ENCODE measurements around the gene PTPRA.

The PTPRA gene

GRCh38 chr20:2946988-2947961 lies 74.0 kb downstream of the PTPRA start:
- no peak for DNase-seq

GRCh38 chr20:2948968-2949367 lies 75.7 kb downstream of the PTPRA start:
- no peak for DNase-seq

- DNase-seq = no peak
Measured at GRCh38 chr20:2952766-2953165, 79.5 kb downstream of the PTPRA start.

- no peak for DNase-seq
Measured at GRCh38 chr20:2955257-2955970, 82.1 kb downstream of the PTPRA start.

GRCh38 chr20:2956480-2956879 lies 83.2 kb downstream of the PTPRA start:
- no peak for DNase-seq

GRCh38 chr20:2967841-2968240 lies 94.6 kb downstream of the PTPRA start:
- no peak for DNase-seq

GRCh38 chr20:2972126-2972525 lies 98.8 kb downstream of the PTPRA start:
- no peak for DNase-seq

GRCh38 chr20:2973574-2973973 lies 100.3 kb downstream of the PTPRA start:
- no peak for DNase-seq

GRCh38 chr20:2978519-2978918 lies 105.2 kb downstream of the PTPRA start:
- no peak for DNase-seq

GRCh38 chr20:2981646-2982045 lies 108.4 kb downstream of the PTPRA start:
- DNase-seq = no peak

GRCh38 chr20:2983508-2983907 lies 110.2 kb downstream of the PTPRA start:
- no peak for DNase-seq

GRCh38 chr20:2984028-2984501 lies 110.8 kb downstream of the PTPRA start:
- no peak for DNase-seq

GRCh38 chr20:2984956-2985661 lies 111.8 kb downstream of the PTPRA start:
- DNase-seq = peak; percentile 75

GRCh38 chr20:2986466-2986865 lies 113.2 kb downstream of the PTPRA start:
- DNase-seq = no peak

GRCh38 chr20:2987861-2988260 lies 114.6 kb downstream of the PTPRA start:
- DNase-seq = no peak

GRCh38 chr20:2991532-2991931 lies 118.3 kb downstream of the PTPRA start:
- DNase-seq = no peak

GRCh38 chr20:2993250-2993649 lies 120.0 kb downstream of the PTPRA start:
- no peak for DNase-seq

GRCh38 chr20:2995796-2996195 lies 122.5 kb downstream of the PTPRA start:
- DNase-seq = no peak

- no peak for DNase-seq
Measured at GRCh38 chr20:2998728-2999127, 125.4 kb downstream of the PTPRA start.

GRCh38 chr20:3000852-3001523 lies 127.7 kb downstream of the PTPRA start:
- peak; percentile 60 for DNase-seq

GRCh38 chr20:3003416-3003815 lies 130.1 kb downstream of the PTPRA start:
- no peak for DNase-seq

- DNase-seq = peak; percentile 80
Measured at GRCh38 chr20:3010985-3011723, 137.9 kb downstream of the PTPRA start.
